ENCODE results near the gene CTU2. TPM values are rescaled to one million over a fixed set of nuclear protein-coding genes. Genes with fewer than 3 reads are reported as not detected.

CTU2 gene
- total and polyA plus RNA-seq, 2 donors (not counting 1 experiment from before 2014, with no cell fraction given) = 7.6 to 11.9 TPM

GRCh38 chr16:88741368-88741767, 35.1 kb downstream of the CTU2 start:
- no peak for DNase-seq (ENCODE audit: low read depth in 2 of 2)
- H4K20me1 ChIP-seq (ENCODE audit: control insufficient read depth, extremely low read depth, insufficient read depth, low read length) = peaks cover 1% of the 10 kb centered on the region
- no peaks in the 10 kb centered on the region for H3K27me3 ChIP-seq (ENCODE audit: control insufficient read depth, insufficient read depth, low read length)
- peaks cover 21% of the 10 kb centered on the region for H3K79me2 ChIP-seq (ENCODE audit: control insufficient read depth, insufficient read depth, low read length)
- H3K4me1 ChIP-seq (ENCODE audit: control insufficient read depth, extremely low read depth, insufficient read depth, low read length) = peaks cover 2% of the 10 kb centered on the region
- no peaks in the 10 kb centered on the region for H3K9me3 ChIP-seq (ENCODE audit: control insufficient read depth, insufficient read depth, low read depth, low read length)
- no peak overlapping the region for H3K4me2 ChIP-seq (ENCODE audit: extremely low read depth, insufficient read depth, low read length)
- H3K27ac ChIP-seq (ENCODE audit: insufficient read depth, low read length) = no peak overlapping the region
- peaks cover 36% of the 10 kb centered on the region for H3K36me3 ChIP-seq (ENCODE audit: control insufficient read depth, insufficient read depth, low read length)
- no peak for TF ChIP-seq CTCF (conservative IDR thresholded peaks at IDR 0.05 in 1 of 2, IDR thresholded peaks at IDR 0.05 in 1 of 2; ENCODE audit: low read depth in 1 of 2, low read length in 2 of 2)
- no peak for TF ChIP-seq EZH2 (IDR thresholded peaks at IDR 0.05; ENCODE audit: low read length, missing control alignments)
- H2AFZ ChIP-seq (ENCODE audit: low read length) = no peak overlapping the region
- H3K4me3 ChIP-seq (replicated peaks in 1 of 4; ENCODE audit: control extremely low read depth in 1 of 4, insufficient read depth in 1 of 4, low read depth in 3 of 4, low read length in 4 of 4) = no peak overlapping the region
- no peak overlapping the region for H3K9ac ChIP-seq (ENCODE audit: insufficient read depth, low read length)

- Histone ChIP-seq H3K27me3 (ENCODE audit: control insufficient read depth, insufficient read depth, low read length) (no peaks in the 10 kb centered on the region), H2AFZ (ENCODE audit: low read length) (no peak overlapping the region), H3K9ac (ENCODE audit: insufficient read depth, low read length) (no peak overlapping the region), H3K79me2 (ENCODE audit: control insufficient read depth, insufficient read depth, low read length) (peaks cover 26% of the 10 kb centered on the region), H3K4me1 (ENCODE audit: control insufficient read depth, extremely low read depth, insufficient read depth, low read length) (peaks cover 2% of the 10 kb centered on the region), H4K20me1 (ENCODE audit: control insufficient read depth, extremely low read depth, insufficient read depth, low read length) (peaks cover 1% of the 10 kb centered on the region), H3K4me3 (replicated peaks in 1 of 4; ENCODE audit: control extremely low read depth in 1 of 4, insufficient read depth in 1 of 4, low read depth in 3 of 4, low read length in 4 of 4) (no peak overlapping the region), H3K4me2 (ENCODE audit: extremely low read depth, insufficient read depth, low read length) (no peak overlapping the region), H3K27ac (ENCODE audit: insufficient read depth, low read length) (no peak overlapping the region), H3K36me3 (ENCODE audit: control insufficient read depth, insufficient read depth, low read length) (peaks cover 35% of the 10 kb centered on the region), H3K9me3 (ENCODE audit: control insufficient read depth, insufficient read depth, low read depth, low read length) (no peaks in the 10 kb centered on the region)
- TF ChIP-seq EZH2 (IDR thresholded peaks at IDR 0.05; ENCODE audit: low read length, missing control alignments) (no peak), CTCF (conservative IDR thresholded peaks at IDR 0.05 in 1 of 2, IDR thresholded peaks at IDR 0.05 in 1 of 2; ENCODE audit: low read depth in 1 of 2, low read length in 2 of 2) (no peak)
- no peak for DNase-seq (ENCODE audit: low read depth in 2 of 2)
Measured at GRCh38 chr16:88742896-88743605, 36.7 kb downstream of the CTU2 start.

GRCh38 chr16:88743693-88744576, 37.6 kb downstream of the CTU2 start:
- H3K4me2 ChIP-seq (ENCODE audit: extremely low read depth, insufficient read depth, low read length) = no peak overlapping the region
- peak; percentile 69 to 85 for TF ChIP-seq CTCF (conservative IDR thresholded peaks at IDR 0.05 in 1 of 2, IDR thresholded peaks at IDR 0.05 in 1 of 2; ENCODE audit: low read depth in 1 of 2, low read length in 2 of 2)
- no peak for TF ChIP-seq EZH2 (IDR thresholded peaks at IDR 0.05; ENCODE audit: low read length, missing control alignments)
- H3K79me2 ChIP-seq (ENCODE audit: control insufficient read depth, insufficient read depth, low read length) = peaks cover 31% of the 10 kb centered on the region
- no peak overlapping the region for H3K4me3 ChIP-seq (replicated peaks in 1 of 4; ENCODE audit: control extremely low read depth in 1 of 4, insufficient read depth in 1 of 4, low read depth in 3 of 4, low read length in 4 of 4)
- H3K27ac ChIP-seq (ENCODE audit: insufficient read depth, low read length) = no peak overlapping the region
- peaks cover 37% of the 10 kb centered on the region for H3K36me3 ChIP-seq (ENCODE audit: control insufficient read depth, insufficient read depth, low read length)
- no peaks in the 10 kb centered on the region for H3K27me3 ChIP-seq (ENCODE audit: control insufficient read depth, insufficient read depth, low read length)
- no peak overlapping the region for H3K9ac ChIP-seq (ENCODE audit: insufficient read depth, low read length)
- DNase-seq (ENCODE audit: low read depth in 2 of 2) = peak; percentile 43 to 71
- H3K9me3 ChIP-seq (ENCODE audit: control insufficient read depth, insufficient read depth, low read depth, low read length) = no peaks in the 10 kb centered on the region
- no peak overlapping the region for H2AFZ ChIP-seq (ENCODE audit: low read length)
- peaks cover 1% of the 10 kb centered on the region for H4K20me1 ChIP-seq (ENCODE audit: control insufficient read depth, extremely low read depth, insufficient read depth, low read length)
- peaks cover 2% of the 10 kb centered on the region for H3K4me1 ChIP-seq (ENCODE audit: control insufficient read depth, extremely low read depth, insufficient read depth, low read length)

Data from fibroblast of lung (primary cell).